Liver (tissue), 9 donors: Measurements from ENCODE around the gene PRKCH. TPM values are rescaled to one million over a fixed set of nuclear protein-coding genes. Genes with fewer than 3 reads are reported as not detected.

ENCODE experiments used
- DNase-seq: peaks from one replicate; pipeline ENCODE4 v3.0.0-alpha.2; 2017; ENCODE audit warnings: low spot score
- H3K27ac ChIP-seq, 2 donors: one replicate each; pipeline ENCODE4 v1.7.0; 2013; ENCODE audit warnings: inconsistent platforms in 2 of 2, low read length in 2 of 2, control low read depth in 1 of 2, low read depth in 1 of 2, mild to moderate bottlenecking in 1 of 2
- H3K27me3 ChIP-seq, 4 donors: one replicate each; pipeline versions ENCODE4 v1.6.1 to v1.7.0; 2013; ENCODE audit warnings: low read length in 3 of 4, inconsistent platforms in 1 of 4, mild to moderate bottlenecking in 1 of 4, moderate library complexity in 1 of 4; ENCODE audit not compliant: control insufficient read depth in 4 of 4, insufficient read depth in 4 of 4
- H3K36me3 ChIP-seq, 4 donors: one replicate each; pipeline versions ENCODE4 v1.6.1 to v1.7.0; 2013; ENCODE audit warnings: low read length in 3 of 4, mild to moderate bottlenecking in 3 of 4, low read depth in 1 of 4, moderate library complexity in 1 of 4; ENCODE audit not compliant: control insufficient read depth in 4 of 4, insufficient read depth in 3 of 4
- H3K4me1 ChIP-seq, 4 donors: one replicate each; pipeline versions ENCODE4 v1.6.1 to v1.7.0; 2013; ENCODE audit warnings: low read length in 3 of 4, mild to moderate bottlenecking in 3 of 4, moderate library complexity in 1 of 4; ENCODE audit not compliant: control insufficient read depth in 4 of 4, insufficient read depth in 4 of 4
- H3K4me3 ChIP-seq, 3 donors: one replicate each; pipeline versions ENCODE4 v1.6.1 to v1.7.0; 2013; ENCODE audit warnings: low read length in 3 of 3, control low read depth in 1 of 3, low read depth in 1 of 3, mild to moderate bottlenecking in 1 of 3
- H3K9ac ChIP-seq, 2 donors: one replicate each; pipeline ENCODE4 v1.7.0; 2013; ENCODE audit warnings: low read length in 2 of 2, mild to moderate bottlenecking in 2 of 2, moderate library complexity in 2 of 2, control low read depth in 1 of 2, low read depth in 1 of 2
- H3K9me3 ChIP-seq, 4 donors: one replicate each; pipeline versions ENCODE4 v1.6.1 to v1.7.0; 2013; ENCODE audit warnings: low read length in 3 of 4; ENCODE audit not compliant: control insufficient read depth in 4 of 4
- ATF3 ChIP-seq: IDR thresholded peaks from 2 replicates; pipeline ENCODE4 v1.6.1; 2016; ENCODE audit warnings: antibody characterized with exemption
- EGR1 ChIP-seq, 2 donors: IDR thresholded peaks; 2 replicates each; pipeline ENCODE4 v1.6.1; 2016 to 2018; ENCODE audit warnings: antibody characterized with exemption in 2 of 2, low read depth in 2 of 2
- FOXA2 ChIP-seq: IDR thresholded peaks from 2 replicates; pipeline ENCODE4 v1.6.1; 2016; ENCODE audit warnings: antibody characterized with exemption
- GABPA ChIP-seq, 2 donors: IDR thresholded peaks in 1 of 2; conservative IDR thresholded peaks in 1 of 2; 2 replicates each; pipeline ENCODE4 v1.6.1; 2016; ENCODE audit warnings: antibody characterized with exemption in 2 of 2, mild to moderate bottlenecking in 1 of 2, moderate library complexity in 1 of 2
- HNF4A ChIP-seq, 2 donors: conservative IDR thresholded peaks; 2 replicates each; pipeline ENCODE4 v1.6.1; 2016; ENCODE audit warnings: antibody characterized with exemption in 2 of 2, mild to moderate bottlenecking in 2 of 2
- HNF4G ChIP-seq: IDR thresholded peaks from 2 replicates; pipeline ENCODE4 v1.6.1; 2016; ENCODE audit warnings: antibody characterized with exemption
- JUND ChIP-seq, 2 donors: IDR thresholded peaks; 2 replicates each; pipeline ENCODE4 v1.6.1; 2016; ENCODE audit warnings: antibody characterized with exemption in 2 of 2
- NR2F2 ChIP-seq: IDR thresholded peaks from 2 replicates; pipeline ENCODE4 v1.6.1; 2016; ENCODE audit warnings: antibody characterized with exemption
- RAD21 ChIP-seq, 2 donors: IDR thresholded peaks; 2 replicates each; pipeline ENCODE4 v1.6.1; 2016; ENCODE audit warnings: antibody characterized with exemption in 2 of 2, mild to moderate bottlenecking in 2 of 2
- RXRA ChIP-seq, 2 donors: IDR thresholded peaks; 2 replicates each; pipeline ENCODE4 v1.6.1; 2017 to 2018; ENCODE audit warnings: antibody characterized with exemption in 2 of 2, mild to moderate bottlenecking in 1 of 2
- SP1 ChIP-seq: IDR thresholded peaks from 2 replicates; pipeline ENCODE4 v1.6.1; 2018; ENCODE audit warnings: antibody characterized with exemption, mild to moderate bottlenecking
- TAF1 ChIP-seq: conservative IDR thresholded peaks from 2 replicates; pipeline ENCODE4 v1.6.1; 2016; ENCODE audit warnings: antibody characterized with exemption, mild to moderate bottlenecking
- YY1 ChIP-seq: IDR thresholded peaks from 2 replicates; pipeline ENCODE4 v1.6.1; 2016; ENCODE audit warnings: antibody characterized with exemption, mild to moderate bottlenecking
- WGBS: extraction: QIAGEN DNeasy Blood & Tissue Kit; methylation state at CpG from one replicate; pipeline ENCODE4 v1.1.7; 2013; 5-methylcytosine and 5-hydroxymethylcytosine counted together
- polyA plus RNA-seq, 2 donors: library from polyadenylated mRNA; stranded (reverse) in 1 of 2; unstranded in 1 of 2; fragments of 200-250 nt in 1 of 2; fragments of >200 nt in 1 of 2; fragmentation: Nextera tagmentation in 1 of 2; extraction: Ambion mirVana in 1 of 2; gene quantifications; one replicate each; pipeline versions ENCODE4 v1.2.1 to v1.2.3, GENCODE V29; 2013 to 2015
- total RNA-seq, 2 donors: library from RNA; depleted of rRNA; stranded (reverse); fragments of >200 nt; gene quantifications; one replicate each; pipeline ENCODE4 v1.2.3, GENCODE V29; 2014
- TF ChIP-seq, protein P1 (sequence below): IDR thresholded peaks from 2 replicates; pipeline ENCODE4 v1.6.1; 2016; ENCODE audit warnings: antibody characterized with exemption
- TF ChIP-seq, protein P2 (sequence below): IDR thresholded peaks from 2 replicates; pipeline ENCODE4 v1.6.1; 2016; ENCODE audit warnings: antibody characterized with exemption, mild to moderate bottlenecking
- donor health status: healthy.
- donor health status: healthy.
- donor health status: healthy.
- donor health status: healthy.
- donor health status: healthy.

Gene PRKCH
- total and polyA plus RNA-seq, 4 donors = 3.9 to 13.7 (median 7.0) TPM

DNA sequence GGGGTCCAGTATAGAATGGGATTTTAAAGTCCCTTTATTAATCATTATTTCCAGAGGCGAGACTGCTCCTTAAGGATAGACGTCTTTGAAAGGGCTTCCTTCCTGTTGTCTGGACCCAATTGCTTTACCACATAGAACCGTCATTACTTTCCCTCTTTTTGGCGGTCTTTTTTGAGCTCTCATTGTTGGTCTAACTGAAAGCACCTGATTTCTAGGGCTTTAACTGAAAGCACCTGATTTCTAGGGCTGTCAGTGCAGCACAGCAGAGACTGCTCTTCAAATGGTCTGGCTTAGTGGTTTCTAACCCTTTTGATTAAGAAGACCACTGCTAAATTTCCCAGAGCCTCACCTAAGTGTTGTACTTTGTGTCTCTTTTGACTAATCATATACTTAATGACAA lies 95.8 kb downstream of the PRKCH start:
- Histone ChIP-seq H3K36me3 (no peaks in the 10 kb centered on the region), H3K9ac (no peak overlapping the region), H3K9me3 (no peaks in the 10 kb centered on the region), H3K27me3 (no peaks in the 10 kb centered on the region), H3K27ac (no peak overlapping the region), H3K4me3 (no peak overlapping the region), H3K4me1 (no peaks in the 10 kb centered on the region)
- WGBS = 74% methylated on average over 4 of the region's 4 CpGs
- TF ChIP-seq RAD21 (IDR thresholded peaks at IDR 0.05) (no peak), GABPA (IDR thresholded peaks at IDR 0.05 in 1 of 2, conservative IDR thresholded peaks at IDR 0.05 in 1 of 2) (no peak), HNF4A (conservative IDR thresholded peaks at IDR 0.05) (no peak), JUND (IDR thresholded peaks at IDR 0.05) (no peak), HNF4G (no peak), RXRA (IDR thresholded peaks at IDR 0.05) (no peak), ATF3 (no peak), TAF1 (no peak), YY1 (no peak), SP1 (no peak)
- TF ChIP-seq, protein P1, sequence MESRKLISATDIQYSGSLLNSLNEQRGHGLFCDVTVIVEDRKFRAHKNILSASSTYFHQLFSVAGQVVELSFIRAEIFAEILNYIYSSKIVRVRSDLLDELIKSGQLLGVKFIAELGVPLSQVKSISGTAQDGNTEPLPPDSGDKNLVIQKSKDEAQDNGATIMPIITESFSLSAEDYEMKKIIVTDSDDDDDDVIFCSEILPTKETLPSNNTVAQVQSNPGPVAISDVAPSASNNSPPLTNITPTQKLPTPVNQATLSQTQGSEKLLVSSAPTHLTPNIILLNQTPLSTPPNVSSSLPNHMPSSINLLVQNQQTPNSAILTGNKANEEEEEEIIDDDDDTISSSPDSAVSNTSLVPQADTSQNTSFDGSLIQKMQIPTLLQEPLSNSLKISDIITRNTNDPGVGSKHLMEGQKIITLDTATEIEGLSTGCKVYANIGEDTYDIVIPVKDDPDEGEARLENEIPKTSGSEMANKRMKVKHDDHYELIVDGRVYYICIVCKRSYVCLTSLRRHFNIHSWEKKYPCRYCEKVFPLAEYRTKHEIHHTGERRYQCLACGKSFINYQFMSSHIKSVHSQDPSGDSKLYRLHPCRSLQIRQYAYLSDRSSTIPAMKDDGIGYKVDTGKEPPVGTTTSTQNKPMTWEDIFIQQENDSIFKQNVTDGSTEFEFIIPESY = no peak
- TF ChIP-seq, protein P2, sequence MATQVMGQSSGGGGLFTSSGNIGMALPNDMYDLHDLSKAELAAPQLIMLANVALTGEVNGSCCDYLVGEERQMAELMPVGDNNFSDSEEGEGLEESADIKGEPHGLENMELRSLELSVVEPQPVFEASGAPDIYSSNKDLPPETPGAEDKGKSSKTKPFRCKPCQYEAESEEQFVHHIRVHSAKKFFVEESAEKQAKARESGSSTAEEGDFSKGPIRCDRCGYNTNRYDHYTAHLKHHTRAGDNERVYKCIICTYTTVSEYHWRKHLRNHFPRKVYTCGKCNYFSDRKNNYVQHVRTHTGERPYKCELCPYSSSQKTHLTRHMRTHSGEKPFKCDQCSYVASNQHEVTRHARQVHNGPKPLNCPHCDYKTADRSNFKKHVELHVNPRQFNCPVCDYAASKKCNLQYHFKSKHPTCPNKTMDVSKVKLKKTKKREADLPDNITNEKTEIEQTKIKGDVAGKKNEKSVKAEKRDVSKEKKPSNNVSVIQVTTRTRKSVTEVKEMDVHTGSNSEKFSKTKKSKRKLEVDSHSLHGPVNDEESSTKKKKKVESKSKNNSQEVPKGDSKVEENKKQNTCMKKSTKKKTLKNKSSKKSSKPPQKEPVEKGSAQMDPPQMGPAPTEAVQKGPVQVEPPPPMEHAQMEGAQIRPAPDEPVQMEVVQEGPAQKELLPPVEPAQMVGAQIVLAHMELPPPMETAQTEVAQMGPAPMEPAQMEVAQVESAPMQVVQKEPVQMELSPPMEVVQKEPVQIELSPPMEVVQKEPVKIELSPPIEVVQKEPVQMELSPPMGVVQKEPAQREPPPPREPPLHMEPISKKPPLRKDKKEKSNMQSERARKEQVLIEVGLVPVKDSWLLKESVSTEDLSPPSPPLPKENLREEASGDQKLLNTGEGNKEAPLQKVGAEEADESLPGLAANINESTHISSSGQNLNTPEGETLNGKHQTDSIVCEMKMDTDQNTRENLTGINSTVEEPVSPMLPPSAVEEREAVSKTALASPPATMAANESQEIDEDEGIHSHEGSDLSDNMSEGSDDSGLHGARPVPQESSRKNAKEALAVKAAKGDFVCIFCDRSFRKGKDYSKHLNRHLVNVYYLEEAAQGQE = no peak
- DNase-seq = no peak

GRCh38 chr14:61417883-61418455 lies 96.6 kb downstream of the PRKCH start:
- H3K27ac ChIP-seq = no peak overlapping the region
- no peak overlapping the region for H3K4me3 ChIP-seq
- H3K9ac ChIP-seq = no peak overlapping the region
- H3K4me1 ChIP-seq = no peaks in the 10 kb centered on the region
- WGBS = 71% methylated on average over 7 of the region's 7 CpGs
- DNase-seq = no peak
- H3K36me3 ChIP-seq = peaks cover 0 to 2% (median 0%) of the 10 kb centered on the region in 4 donors
- no peak for TF ChIP-seq TAF1
- no peak for TF ChIP-seq YY1
- no peak for TF ChIP-seq FOXA2
- TF ChIP-seq, protein P1 = no peak
- no peak for TF ChIP-seq JUND (IDR thresholded peaks at IDR 0.05)
- no peak for TF ChIP-seq EGR1 (IDR thresholded peaks at IDR 0.05; ENCODE audit: low read depth in 2 of 2)
- no peak for TF ChIP-seq NR2F2
- H3K27me3 ChIP-seq = no peaks in the 10 kb centered on the region
- H3K9me3 ChIP-seq = no peaks in the 10 kb centered on the region
